Activated T-helper 1 cell treated with anti-CD3 and anti-CD28 coated beads, Interleukin-2, amount 50 U/mL, for 16 hours (primary cell): Measurements from ENCODE around the gene CAPN1.

ENCODE experiments used
- DNase-seq, 2 donors: peaks; one replicate each; pipeline ENCODE4 v3.0.0-alpha.2; 2020; ENCODE audit warnings: low read depth in 1 of 2, low spot score in 1 of 2

CAPN1 gene

GRCh38 chr11:65258988-65259387, 77.3 kb downstream of the CAPN1 start:
- no peak for DNase-seq

- DNase-seq = no peak
Measured at GRCh38 chr11:65260302-65260701, 78.6 kb downstream of the CAPN1 start.

- DNase-seq = no peak
Measured at GRCh38 chr11:65260756-65261590, 79.2 kb downstream of the CAPN1 start.
